ENCODE measurements around the gene VAV2.

VAV2 gene

GRCh38 chr9:133733421-133733795, 258.7 kb downstream of the VAV2 start:
- peak in 1 of 10 donors; percentile 40 for DNase-seq
- intact Hi-C loops (cut with DNase I): no loop called here

GRCh38 chr9:133732639-133733408, 259.3 kb downstream of the VAV2 start:
- peak in 3 of 10 donors; percentile 4 to 57 (median 45) for DNase-seq
- intact Hi-C loops (cut with DNase I): no loop called here

GRCh38 chr9:133731876-133732638, 260.1 kb downstream of the VAV2 start:
- intact Hi-C loops (cut with DNase I): no loop called here
- peak in 8 of 10 donors; percentile 13 to 85 (median 38) for DNase-seq

- DNase-seq: peak in 2 of 10 donors; percentile 77
- intact Hi-C loops (cut with DNase I): no loop called here
These were observed 261.0 kb downstream of the VAV2 start for GRCh38 chr9:133730994-133731715.

- intact Hi-C loops (cut with DNase I): no loop called here
- peak in 3 of 10 donors; percentile 37 to 75 (median 70) for DNase-seq
These were observed 262.4 kb downstream of the VAV2 start for GRCh38 chr9:133729617-133730281.

- peak in 3 of 10 donors; percentile 10 to 66 (median 36) for DNase-seq
- intact Hi-C loops (cut with DNase I): no loop called here
These were observed 263.1 kb downstream of the VAV2 start for GRCh38 chr9:133728856-133729616.

GRCh38 chr9:133727876-133728441, 264.2 kb downstream of the VAV2 start:
- peak in 5 of 10 donors; percentile 0 to 68 (median 55) for DNase-seq
- intact Hi-C loops (cut with DNase I): no loop called here

- DNase-seq: peak in 5 of 10 donors; percentile 3 to 74 (median 37)
- intact Hi-C loops (cut with DNase I): no loop called here
These were observed 264.7 kb downstream of the VAV2 start for GRCh38 chr9:133727277-133727875.

GRCh38 chr9:133726401-133727276, 265.5 kb downstream of the VAV2 start:
- peak; percentile 18 to 94 (median 64) for DNase-seq
- intact Hi-C loops (cut with DNase I): no loop called here

- intact Hi-C loops (cut with DNase I): no loop called here
These were observed 266.2 kb downstream of the VAV2 start for GRCh38 chr9:133725886-133726285.

GRCh38 chr9:133718563-133719315, 273.4 kb downstream of the VAV2 start:
- intact Hi-C loops (cut with DNase I): loop anchor here (10.0 kb wide), 1 partner anchor 184 kb away; the partner anchor contains the start of gene ADAMTSL2

More at GRCh38 chr9:133725886-133726285, 266.2 kb downstream of the VAV2 start:
- peak in 3 of 10 donors; percentile 3 to 5 (median 3) for DNase-seq

GRCh38 chr9:133717113-133718031, 274.8 kb downstream of the VAV2 start:
- DNase-seq: peak in 6 of 10 donors; percentile 4 to 62 (median 36)
- intact Hi-C loops (cut with DNase I): loop anchor here (10.0 kb wide), 1 partner anchor 183 kb away; the partner anchor contains the start of gene ADAMTSL2

More at GRCh38 chr9:133718563-133719315, 273.4 kb downstream of the VAV2 start:
- DNase-seq: peak in 5 of 10 donors; percentile 3 to 69 (median 50)

GRCh38 chr9:133716564-133717112, 275.5 kb downstream of the VAV2 start:
- intact Hi-C loops (cut with DNase I): loop anchor here (10.0 kb wide), 1 partner anchor 182 kb away; the partner anchor contains the start of gene ADAMTSL2
- peak in 4 of 10 donors; percentile 4 to 66 (median 31) for DNase-seq

- DNase-seq: peak in 8 of 10 donors; percentile 11 to 91 (median 55)
- intact Hi-C loops (cut with DNase I): loop anchor here (10.0 kb wide), 1 partner anchor 181 kb away; the partner anchor contains the start of gene ADAMTSL2
These were observed 276.1 kb downstream of the VAV2 start for GRCh38 chr9:133715866-133716563.
